H1 (cell line): ENCODE results near the gene ZFP30. TPM values are rescaled to one million over a fixed set of nuclear protein-coding genes. Genes with fewer than 3 reads are reported as not detected.
A peak's percentile ranks its signal among the peaks of the same experiment; 100 is the strongest.

Experiments used
- CBX5 ChIP-seq: fragments of 300-800, 300-1000 bp; sonication (generic); IDR thresholded peaks from 2 replicates; pipeline ENCODE4 v1.7.1; 2016; ENCODE audit warnings: antibody characterized with exemption, low read length, low read depth
- CHD1 ChIP-seq: IDR thresholded peaks from 2 replicates; pipeline ENCODE4 v1.6.1; 2012; ENCODE audit warnings: low read depth, low read length, improper control_type of control experiment
- GABPA ChIP-seq: IDR thresholded peaks from 2 replicates; pipeline ENCODE4 v1.6.1; 2011; ENCODE audit warnings: mild to moderate bottlenecking, low read length, moderate library complexity, borderline replicate concordance; ENCODE audit not compliant: insufficient read depth
- HDAC6 ChIP-seq: IDR thresholded peaks from one replicate; pipeline ENCODE4 v1.7.1; 2012; ENCODE audit warnings: low read depth, mild to moderate bottlenecking, inconsistent platforms, low read length, moderate library complexity
- KDM1A ChIP-seq: fragments of 200-600, 300-600 bp; sonication (generic); IDR thresholded peaks from 2 replicates; pipeline ENCODE4 v1.7.1; 2016; ENCODE audit warnings: mild to moderate bottlenecking, low read length, borderline replicate concordance
- KDM5A ChIP-seq: fragments of 200-600 bp; IDR thresholded peaks from 2 replicates; pipeline ENCODE4 v1.7.1; 2012; ENCODE audit warnings: mild to moderate bottlenecking, low read length, inconsistent platforms, mixed read lengths
- POLR2A ChIP-seq, 2 experiments: IDR thresholded peaks; 1 replicate in 1 of 2; 2 replicates in 1 of 2; pipeline ENCODE4 v1.6.1; 2011; ENCODE audit warnings: low read depth in 2 of 2, low read length in 2 of 2, mild to moderate bottlenecking in 2 of 2; ENCODE audit errors: control extremely low read depth in 1 of 2
- polyA plus RNA-seq, 7 experiments: library from polyadenylated mRNA; depleted of rRNA in 3 of 7; stranded (reverse) in 5 of 7; unstranded in 2 of 7; fragments of >200 nt in 5 of 7; fragments of 200-250 nt in 2 of 7; gene quantifications; 1 replicate in 5 of 7; 2 replicates in 1 of 7; 4 replicates in 1 of 7; pipeline versions ENCODE4 v1.2.1 to v1.2.3, GENCODE V29; 2011 to 2013; ENCODE audit warnings: missing spikeins in 2 of 7, mixed read lengths in 2 of 7
- total RNA-seq: library from RNA; stranded (reverse); fragmentation: NEBNext Ultra II Directional; extraction: Animal tissue kit (Norgen Biotek cat#: 25700); gene quantifications from 2 replicates; pipeline ENCODE4 v1.2.1, GENCODE V29; 2021
- TF ChIP-seq, protein P1 (sequence below): fragments of 300-600 bp; sonication (generic); IDR thresholded peaks from 2 replicates; pipeline ENCODE4 v1.7.1; 2012; ENCODE audit warnings: low read length, moderate library complexity, mild to moderate bottlenecking, inconsistent platforms; ENCODE audit not compliant: insufficient replicate concordance
- TF ChIP-seq, protein P2 (sequence below): IDR thresholded peaks from 2 replicates; pipeline ENCODE4 v1.6.1; 2012; ENCODE audit warnings: low read length, inconsistent platforms

Gene ZFP30
- total and polyA plus RNA-seq, 2 of the 8 experiments (the other 6 are each of a cell fraction or from before 2014, with no cell fraction given): 1.4 to 6.1 TPM

GRCh38 chr19:37691881-37692504, 36.7 kb upstream of the ZFP30 start (continued):
- TF ChIP-seq, protein P1, sequence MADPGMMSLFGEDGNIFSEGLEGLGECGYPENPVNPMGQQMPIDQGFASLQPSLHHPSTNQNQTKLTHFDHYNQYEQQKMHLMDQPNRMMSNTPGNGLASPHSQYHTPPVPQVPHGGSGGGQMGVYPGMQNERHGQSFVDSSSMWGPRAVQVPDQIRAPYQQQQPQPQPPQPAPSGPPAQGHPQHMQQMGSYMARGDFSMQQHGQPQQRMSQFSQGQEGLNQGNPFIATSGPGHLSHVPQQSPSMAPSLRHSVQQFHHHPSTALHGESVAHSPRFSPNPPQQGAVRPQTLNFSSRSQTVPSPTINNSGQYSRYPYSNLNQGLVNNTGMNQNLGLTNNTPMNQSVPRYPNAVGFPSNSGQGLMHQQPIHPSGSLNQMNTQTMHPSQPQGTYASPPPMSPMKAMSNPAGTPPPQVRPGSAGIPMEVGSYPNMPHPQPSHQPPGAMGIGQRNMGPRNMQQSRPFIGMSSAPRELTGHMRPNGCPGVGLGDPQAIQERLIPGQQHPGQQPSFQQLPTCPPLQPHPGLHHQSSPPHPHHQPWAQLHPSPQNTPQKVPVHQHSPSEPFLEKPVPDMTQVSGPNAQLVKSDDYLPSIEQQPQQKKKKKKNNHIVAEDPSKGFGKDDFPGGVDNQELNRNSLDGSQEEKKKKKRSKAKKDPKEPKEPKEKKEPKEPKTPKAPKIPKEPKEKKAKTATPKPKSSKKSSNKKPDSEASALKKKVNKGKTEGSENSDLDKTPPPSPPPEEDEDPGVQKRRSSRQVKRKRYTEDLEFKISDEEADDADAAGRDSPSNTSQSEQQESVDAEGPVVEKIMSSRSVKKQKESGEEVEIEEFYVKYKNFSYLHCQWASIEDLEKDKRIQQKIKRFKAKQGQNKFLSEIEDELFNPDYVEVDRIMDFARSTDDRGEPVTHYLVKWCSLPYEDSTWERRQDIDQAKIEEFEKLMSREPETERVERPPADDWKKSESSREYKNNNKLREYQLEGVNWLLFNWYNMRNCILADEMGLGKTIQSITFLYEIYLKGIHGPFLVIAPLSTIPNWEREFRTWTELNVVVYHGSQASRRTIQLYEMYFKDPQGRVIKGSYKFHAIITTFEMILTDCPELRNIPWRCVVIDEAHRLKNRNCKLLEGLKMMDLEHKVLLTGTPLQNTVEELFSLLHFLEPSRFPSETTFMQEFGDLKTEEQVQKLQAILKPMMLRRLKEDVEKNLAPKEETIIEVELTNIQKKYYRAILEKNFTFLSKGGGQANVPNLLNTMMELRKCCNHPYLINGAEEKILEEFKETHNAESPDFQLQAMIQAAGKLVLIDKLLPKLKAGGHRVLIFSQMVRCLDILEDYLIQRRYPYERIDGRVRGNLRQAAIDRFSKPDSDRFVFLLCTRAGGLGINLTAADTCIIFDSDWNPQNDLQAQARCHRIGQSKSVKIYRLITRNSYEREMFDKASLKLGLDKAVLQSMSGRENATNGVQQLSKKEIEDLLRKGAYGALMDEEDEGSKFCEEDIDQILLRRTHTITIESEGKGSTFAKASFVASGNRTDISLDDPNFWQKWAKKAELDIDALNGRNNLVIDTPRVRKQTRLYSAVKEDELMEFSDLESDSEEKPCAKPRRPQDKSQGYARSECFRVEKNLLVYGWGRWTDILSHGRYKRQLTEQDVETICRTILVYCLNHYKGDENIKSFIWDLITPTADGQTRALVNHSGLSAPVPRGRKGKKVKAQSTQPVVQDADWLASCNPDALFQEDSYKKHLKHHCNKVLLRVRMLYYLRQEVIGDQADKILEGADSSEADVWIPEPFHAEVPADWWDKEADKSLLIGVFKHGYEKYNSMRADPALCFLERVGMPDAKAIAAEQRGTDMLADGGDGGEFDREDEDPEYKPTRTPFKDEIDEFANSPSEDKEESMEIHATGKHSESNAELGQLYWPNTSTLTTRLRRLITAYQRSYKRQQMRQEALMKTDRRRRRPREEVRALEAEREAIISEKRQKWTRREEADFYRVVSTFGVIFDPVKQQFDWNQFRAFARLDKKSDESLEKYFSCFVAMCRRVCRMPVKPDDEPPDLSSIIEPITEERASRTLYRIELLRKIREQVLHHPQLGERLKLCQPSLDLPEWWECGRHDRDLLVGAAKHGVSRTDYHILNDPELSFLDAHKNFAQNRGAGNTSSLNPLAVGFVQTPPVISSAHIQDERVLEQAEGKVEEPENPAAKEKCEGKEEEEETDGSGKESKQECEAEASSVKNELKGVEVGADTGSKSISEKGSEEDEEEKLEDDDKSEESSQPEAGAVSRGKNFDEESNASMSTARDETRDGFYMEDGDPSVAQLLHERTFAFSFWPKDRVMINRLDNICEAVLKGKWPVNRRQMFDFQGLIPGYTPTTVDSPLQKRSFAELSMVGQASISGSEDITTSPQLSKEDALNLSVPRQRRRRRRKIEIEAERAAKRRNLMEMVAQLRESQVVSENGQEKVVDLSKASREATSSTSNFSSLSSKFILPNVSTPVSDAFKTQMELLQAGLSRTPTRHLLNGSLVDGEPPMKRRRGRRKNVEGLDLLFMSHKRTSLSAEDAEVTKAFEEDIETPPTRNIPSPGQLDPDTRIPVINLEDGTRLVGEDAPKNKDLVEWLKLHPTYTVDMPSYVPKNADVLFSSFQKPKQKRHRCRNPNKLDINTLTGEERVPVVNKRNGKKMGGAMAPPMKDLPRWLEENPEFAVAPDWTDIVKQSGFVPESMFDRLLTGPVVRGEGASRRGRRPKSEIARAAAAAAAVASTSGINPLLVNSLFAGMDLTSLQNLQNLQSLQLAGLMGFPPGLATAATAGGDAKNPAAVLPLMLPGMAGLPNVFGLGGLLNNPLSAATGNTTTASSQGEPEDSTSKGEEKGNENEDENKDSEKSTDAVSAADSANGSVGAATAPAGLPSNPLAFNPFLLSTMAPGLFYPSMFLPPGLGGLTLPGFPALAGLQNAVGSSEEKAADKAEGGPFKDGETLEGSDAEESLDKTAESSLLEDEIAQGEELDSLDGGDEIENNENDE: no peak
- TF ChIP-seq POLR2A (IDR thresholded peaks at IDR 0.05; ENCODE audit: control extremely low read depth in 1 of 2, low read depth in 2 of 2, low read length in 2 of 2) (0 out of 3 replicates have a peak, but pooled peaks of 1 of the 2 experiments have one; percentile 26), CBX5 (no peak), CHD1 (no peak), HDAC6 (no peak), GABPA (no peak), KDM1A (no peak), KDM5A (no peak)
- TF ChIP-seq, protein P2, sequence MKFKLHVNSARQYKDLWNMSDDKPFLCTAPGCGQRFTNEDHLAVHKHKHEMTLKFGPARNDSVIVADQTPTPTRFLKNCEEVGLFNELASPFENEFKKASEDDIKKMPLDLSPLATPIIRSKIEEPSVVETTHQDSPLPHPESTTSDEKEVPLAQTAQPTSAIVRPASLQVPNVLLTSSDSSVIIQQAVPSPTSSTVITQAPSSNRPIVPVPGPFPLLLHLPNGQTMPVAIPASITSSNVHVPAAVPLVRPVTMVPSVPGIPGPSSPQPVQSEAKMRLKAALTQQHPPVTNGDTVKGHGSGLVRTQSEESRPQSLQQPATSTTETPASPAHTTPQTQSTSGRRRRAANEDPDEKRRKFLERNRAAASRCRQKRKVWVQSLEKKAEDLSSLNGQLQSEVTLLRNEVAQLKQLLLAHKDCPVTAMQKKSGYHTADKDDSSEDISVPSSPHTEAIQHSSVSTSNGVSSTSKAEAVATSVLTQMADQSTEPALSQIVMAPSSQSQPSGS: no peak
- TF ChIP-seq, all 59 proteins: peak for 16
